HG02870 (cell line): ENCODE data around the gene MYBPH.

Source experiments
- ATAC-seq: cut with Tn5 transposase; IDR thresholded peaks from one replicate; pipeline ENCODE4 v1.9.1; 2021; ENCODE audit warnings: mild to moderate bottlenecking, moderate library complexity; ENCODE audit not compliant: unreplicated experiment

MYBPH gene

GRCh38 chr1:203179667-203180005 lies 4.0 kb upstream of the MYBPH start:
- ATAC-seq, result no peak

GRCh38 chr1:203178821-203179666 lies 3.4 kb upstream of the MYBPH start:
- no peak for ATAC-seq

GRCh38 chr1:203178083-203178482 lies 2.5 kb upstream of the MYBPH start:
- no peak for ATAC-seq

- no peak for ATAC-seq
Observed at GRCh38 chr1:203177470-203178039, 1.9 kb upstream of the MYBPH start.

- ATAC-seq, result no peak
Observed at GRCh38 chr1:203177036-203177405, 1.4 kb upstream of the MYBPH start.

- ATAC-seq, result no peak
Observed at GRCh38 chr1:203176273-203177035, 828 bp upstream of the MYBPH start.

- no peak for ATAC-seq
Observed at GRCh38 chr1:203175827-203176241, 208 bp upstream of the MYBPH start.

GRCh38 chr1:203174324-203174985 lies 1.2 kb downstream of the MYBPH start:
- no peak for ATAC-seq

GRCh38 chr1:203173566-203173965 lies 2.1 kb downstream of the MYBPH start:
- peak; percentile 78 for ATAC-seq

GRCh38 chr1:203173011-203173555 lies 2.5 kb downstream of the MYBPH start:
- no peak for ATAC-seq

GRCh38 chr1:203172184-203173010 lies 3.2 kb downstream of the MYBPH start:
- no peak for ATAC-seq

GRCh38 chr1:203171341-203172183 lies 4.1 kb downstream of the MYBPH start:
- ATAC-seq, result no peak

- no peak for ATAC-seq
Observed at GRCh38 chr1:203170625-203171330, 4.8 kb downstream of the MYBPH start.

- no peak for ATAC-seq
Observed at GRCh38 chr1:203169770-203170520, 5.7 kb downstream of the MYBPH start.

GRCh38 chr1:203168991-203169390 lies 6.6 kb downstream of the MYBPH start:
- ATAC-seq, result no peak

- ATAC-seq, result no peak
Observed at GRCh38 chr1:203168256-203168786, 7.3 kb downstream of the MYBPH start.

GRCh38 chr1:203167913-203168200 lies 7.8 kb downstream of the MYBPH start:
- no peak for ATAC-seq
